Kidney glomerular epithelial cell (primary cell): Measurements from ENCODE around the gene TAOK2.

Experiments
- DNase-seq: peaks from one replicate; lab custom pipeline; 2025; lab: John Stamatoyannopoulos, UW

The TAOK2 gene

DNA sequence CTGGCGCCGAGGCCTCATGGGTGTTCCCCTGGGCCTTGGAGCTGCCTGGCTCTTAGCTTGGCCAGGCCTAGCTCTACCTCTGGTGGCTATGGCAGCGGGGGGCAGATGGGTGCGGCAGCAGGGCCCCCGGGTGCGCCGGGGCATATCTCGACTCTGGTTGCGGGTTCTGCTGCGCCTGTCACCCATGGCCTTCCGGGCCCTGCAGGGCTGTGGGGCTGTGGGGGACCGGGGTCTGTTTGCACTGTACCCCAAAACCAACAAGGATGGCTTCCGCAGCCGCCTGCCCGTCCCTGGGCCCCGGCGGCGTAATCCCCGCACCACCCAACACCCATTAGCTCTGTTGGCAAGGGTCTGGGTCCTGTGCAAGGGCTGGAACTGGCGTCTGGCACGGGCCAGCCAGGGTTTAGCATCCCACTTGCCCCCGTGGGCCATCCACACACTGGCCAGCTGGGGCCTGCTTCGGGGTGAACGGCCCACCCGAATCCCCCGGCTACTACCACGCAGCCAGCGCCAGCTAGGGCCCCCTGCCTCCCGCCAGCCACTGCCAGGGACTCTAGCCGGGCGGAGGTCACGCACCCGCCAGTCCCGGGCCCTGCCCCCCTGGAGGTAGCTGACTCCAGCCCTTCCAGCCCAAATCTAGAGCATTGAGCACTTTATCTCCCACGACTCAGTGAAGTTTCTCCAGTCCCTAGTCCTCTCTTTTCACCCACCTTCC, 13.9 kb downstream of the TAOK2 start:
- DNase-seq = no peak

GRCh38 chr16:29988346-29989075, 14.8 kb downstream of the TAOK2 start:
- no peak for DNase-seq

GRCh38 chr16:29989111-29989858, 15.6 kb downstream of the TAOK2 start:
- no peak for DNase-seq

DNA sequence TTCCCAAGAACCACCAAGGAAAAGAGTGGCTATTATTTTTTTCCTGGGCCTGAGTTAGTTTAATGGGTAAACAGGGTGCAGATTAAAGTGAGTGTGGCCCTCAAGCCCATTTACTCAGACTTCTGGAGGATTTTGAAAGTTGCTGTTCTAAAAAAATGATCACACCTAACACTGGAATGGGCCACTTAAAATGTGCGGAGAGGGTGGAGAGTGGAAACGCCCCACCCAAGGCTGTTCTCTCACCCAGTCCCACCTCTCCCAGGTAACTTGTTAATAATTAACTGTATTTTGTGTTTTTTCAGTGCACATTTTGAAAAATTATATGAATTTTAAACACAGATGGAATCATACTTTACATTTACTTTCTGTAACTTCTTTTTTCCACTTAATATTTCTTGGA, 16.4 kb downstream of the TAOK2 start:
- DNase-seq = no peak

DNA sequence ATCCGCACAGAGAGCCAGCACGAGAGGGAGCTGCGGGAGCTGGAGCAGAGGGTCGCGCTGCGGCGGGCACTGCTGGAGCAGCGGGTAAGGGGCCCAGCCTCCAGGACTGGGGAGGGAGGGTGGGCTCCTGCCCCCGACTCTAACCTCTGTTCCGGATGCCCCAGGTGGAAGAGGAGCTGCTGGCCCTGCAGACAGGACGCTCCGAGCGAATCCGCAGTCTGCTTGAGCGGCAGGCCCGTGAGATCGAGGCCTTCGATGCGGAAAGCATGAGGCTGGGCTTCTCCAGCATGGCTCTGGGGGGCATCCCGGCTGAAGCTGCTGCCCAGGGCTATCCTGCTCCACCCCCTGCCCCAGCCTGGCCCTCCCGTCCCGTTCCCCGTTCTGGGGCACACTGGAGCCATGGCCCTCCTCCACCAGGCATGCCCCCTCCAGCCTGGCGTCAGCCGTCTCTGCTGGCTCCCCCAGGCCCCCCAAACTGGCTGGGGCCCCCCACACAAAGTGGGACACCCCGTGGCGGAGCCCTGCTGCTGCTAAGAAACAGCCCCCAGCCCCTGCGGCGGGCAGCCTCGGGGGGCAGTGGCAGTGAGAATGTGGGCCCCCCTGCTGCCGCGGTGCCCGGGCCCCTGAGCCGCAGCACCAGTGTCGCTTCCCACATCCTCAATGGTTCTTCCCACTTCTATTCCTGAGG, 17.4 kb downstream of the TAOK2 start:
- DNase-seq = no peak

GRCh38 chr16:29991571-29991904, 17.9 kb downstream of the TAOK2 start:
- no peak for DNase-seq

DNA sequence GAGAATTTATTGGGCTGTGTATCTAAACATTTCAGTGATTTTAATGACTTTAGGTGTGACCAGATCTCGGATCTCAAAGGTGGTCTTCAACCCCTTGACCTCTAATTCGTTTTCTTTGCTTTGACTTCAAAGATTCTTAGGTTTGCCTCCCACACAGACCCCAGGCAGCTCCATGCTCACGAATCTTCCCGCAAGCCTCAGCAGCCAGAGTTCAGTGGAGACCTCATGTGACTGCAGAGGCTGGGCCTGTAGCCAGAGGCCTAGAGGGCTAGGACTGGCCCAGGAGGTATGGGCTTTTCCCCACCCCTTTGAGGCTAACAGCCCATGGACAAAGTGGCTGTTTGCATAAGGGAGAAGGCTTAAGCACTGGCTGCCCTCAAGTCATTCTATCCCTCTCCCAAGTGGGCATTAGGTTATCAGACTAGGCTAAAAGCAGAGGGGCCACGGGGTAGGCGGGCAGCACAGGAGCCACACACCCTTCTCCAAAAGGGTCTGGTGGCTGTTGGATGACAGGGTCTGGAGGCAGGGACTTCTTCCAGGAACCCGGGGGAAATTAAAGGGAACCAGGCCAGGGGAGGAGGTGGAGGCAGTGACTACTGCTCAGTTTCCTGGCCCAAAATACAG, 18.8 kb downstream of the TAOK2 start:
- DNase-seq = no peak

DNA sequence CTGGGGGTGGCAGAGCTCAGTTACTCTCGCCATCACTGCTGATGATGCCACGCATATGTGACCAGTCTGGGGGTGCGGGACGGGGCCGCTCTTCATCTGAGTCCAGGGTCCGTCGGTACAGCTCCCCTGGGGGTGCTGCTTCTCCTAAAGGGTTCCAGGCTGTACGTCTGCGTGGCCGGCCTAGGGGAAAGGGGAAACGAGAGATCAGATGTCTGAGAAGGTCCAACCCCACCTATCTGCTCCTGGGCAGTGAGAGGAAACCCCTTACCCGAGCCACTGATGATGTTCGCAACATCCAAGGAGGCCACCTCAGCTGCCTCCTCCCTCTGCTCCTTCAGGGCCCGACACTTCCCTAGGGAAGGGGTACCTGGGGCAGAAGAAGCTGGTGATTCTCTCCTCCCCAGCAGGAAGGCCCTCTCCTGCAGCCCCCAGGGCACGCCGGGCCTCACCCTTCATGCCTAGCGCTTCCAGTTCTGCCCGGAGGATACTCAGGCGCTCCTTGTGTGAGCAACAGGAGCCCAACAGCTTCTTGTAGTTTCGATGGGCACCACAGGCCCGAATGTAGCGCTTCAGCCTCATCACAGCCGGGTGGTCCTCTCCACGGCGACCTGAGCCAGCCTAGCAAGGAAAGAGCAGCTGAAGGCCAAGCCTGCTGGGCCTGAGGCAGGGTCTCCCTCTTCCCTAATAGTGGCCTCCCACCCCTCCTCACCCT, 19.7 kb downstream of the TAOK2 start:
- DNase-seq = no peak

DNA sequence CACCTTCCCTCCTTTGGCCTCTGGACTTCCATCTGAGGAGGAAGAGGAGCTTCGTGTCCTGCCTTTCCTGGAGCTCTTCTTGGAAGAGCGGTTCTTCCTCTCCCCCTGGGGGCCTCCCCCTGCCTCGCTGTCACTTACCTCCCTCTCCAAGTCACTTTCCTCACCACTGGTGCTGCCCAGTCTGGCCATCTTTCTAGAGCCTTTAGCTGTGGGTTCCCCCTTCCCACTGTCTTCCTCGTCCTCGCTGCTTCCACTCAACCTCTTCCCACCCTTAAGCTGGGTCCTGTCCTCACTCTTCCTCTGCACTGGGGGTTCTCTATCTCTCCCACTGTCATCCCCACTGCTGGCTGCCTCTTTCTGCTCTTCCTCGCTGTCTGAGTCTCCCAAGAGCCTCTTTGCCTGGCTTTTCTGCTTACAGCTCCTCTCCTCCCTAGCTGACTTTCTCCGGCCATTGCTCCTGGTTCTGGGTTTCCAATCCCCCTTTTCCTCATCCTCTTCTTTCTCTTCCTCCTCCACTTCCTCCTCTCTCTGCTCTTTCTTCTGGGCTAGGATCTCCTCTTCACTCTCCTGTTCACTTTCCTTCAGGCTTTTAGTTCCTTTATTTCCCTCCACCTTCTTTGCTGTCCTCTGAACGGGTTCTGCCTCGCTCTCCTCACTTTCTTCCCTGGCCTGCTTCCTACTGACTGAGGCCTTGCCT, 20.4 kb downstream of the TAOK2 start:
- DNase-seq = no peak

GRCh38 chr16:29994600-29995323, 21.1 kb downstream of the TAOK2 start:
- DNase-seq = no peak

DNA sequence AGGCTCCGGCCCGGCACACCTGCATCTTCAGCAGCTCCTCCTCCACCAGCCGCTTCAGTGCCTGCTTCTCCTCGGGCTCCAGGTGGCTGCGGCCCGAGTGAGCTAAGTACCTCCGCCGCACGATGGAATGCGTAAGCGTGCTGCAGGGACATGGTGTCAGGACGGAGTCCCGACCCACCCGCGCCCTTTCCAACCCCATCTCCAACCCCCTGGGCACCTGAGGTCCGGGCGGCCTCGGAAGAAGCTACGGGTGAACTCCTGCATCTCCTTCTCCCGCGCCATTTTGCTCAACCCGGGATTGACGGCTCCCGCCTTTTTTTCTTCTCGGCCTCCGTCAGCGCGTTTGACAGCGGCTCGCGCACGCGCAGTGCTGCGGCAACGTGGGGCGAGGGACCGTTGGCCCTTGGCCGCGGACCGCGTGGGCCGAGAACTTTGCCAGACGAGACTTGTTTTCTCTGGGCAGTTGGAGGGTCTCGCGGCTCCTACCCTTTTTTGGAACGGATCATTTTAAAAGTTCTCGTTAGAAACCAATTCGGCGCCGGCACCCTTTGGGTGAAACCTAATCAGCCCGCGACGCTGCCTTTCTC, 21.7 kb downstream of the TAOK2 start, which contains the start of gene HIRIP3:
TSS of gene HIRIP3 (minus strand) at position 294 of the 587 bp plus-strand sequence. CDS start at position 282, 12 bp downstream.
- DNase-seq = peak; percentile 43

DNA sequence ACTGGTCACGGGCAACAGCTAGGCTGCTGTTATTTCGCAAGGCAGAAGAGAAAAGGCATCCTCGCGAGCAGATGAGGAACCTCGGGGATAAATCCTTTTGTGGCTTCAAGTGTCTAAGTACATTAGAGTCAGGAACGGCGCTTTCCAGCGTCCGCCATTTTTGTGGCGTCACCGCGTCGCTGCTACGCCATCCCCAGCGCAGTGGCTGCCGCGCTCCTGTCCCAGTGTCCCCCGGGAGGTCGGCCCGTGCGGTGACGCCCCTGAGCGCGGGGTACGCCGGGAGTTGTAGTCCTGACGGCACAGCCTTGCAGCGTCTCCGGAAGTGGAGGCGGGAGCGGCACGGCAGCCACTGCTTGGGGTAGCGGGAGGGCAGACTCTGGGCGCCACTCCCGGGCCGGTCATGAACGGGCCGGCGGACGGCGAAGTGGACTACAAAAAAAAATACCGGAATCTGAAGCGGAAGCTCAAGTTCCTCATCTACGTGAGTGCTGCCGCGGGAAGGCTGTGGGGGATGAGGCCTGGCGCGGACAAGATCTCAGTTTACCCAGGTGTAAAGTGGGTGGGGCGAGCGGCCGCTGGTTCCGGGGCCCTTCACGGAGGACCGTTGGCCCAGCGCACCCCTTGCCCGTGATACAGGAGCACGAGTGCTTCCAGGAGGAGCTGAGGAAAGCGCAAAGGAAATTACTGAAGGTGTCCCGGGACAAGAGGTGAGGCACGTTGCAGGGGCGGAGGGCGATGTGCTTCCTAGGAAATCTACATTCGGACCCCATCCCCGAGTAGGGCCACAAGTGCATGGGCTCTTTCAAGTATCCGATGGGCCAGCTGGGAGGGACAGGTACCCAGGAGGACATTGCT, 22.5 kb downstream of the TAOK2 start, which contains the start of gene INO80E:
TSS of gene INO80E (plus strand) at position 331 of the 855 bp plus-strand sequence. CDS start at position 401, 70 bp downstream.
- peak; percentile 90 for DNase-seq

GRCh38 chr16:29996766-29997250, 23.1 kb downstream of the TAOK2 start:
- no peak for DNase-seq

DNA sequence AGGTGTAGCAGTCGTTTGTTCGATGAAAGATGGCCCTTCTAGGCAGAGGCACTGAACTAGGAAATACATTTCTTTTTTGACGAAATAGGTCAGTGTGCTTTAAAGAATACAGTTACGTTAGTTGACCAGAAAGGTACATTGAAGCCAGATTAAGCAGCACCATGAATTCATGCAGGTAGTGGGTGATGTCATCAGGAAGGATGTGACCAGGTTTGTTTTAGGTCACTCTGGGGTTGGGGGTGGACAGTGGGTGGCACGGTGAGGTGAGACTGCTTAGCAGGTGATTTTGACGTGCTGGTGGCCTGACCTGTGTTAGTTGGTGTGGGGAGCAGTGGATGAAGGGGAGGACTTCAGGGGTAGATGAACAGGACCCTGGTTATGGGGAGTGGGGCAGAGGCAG, 25.9 kb downstream of the TAOK2 start:
- DNase-seq = no peak

- DNase-seq = no peak
Observed at GRCh38 chr16:30000735-30001631, 27.3 kb downstream of the TAOK2 start.

DNA sequence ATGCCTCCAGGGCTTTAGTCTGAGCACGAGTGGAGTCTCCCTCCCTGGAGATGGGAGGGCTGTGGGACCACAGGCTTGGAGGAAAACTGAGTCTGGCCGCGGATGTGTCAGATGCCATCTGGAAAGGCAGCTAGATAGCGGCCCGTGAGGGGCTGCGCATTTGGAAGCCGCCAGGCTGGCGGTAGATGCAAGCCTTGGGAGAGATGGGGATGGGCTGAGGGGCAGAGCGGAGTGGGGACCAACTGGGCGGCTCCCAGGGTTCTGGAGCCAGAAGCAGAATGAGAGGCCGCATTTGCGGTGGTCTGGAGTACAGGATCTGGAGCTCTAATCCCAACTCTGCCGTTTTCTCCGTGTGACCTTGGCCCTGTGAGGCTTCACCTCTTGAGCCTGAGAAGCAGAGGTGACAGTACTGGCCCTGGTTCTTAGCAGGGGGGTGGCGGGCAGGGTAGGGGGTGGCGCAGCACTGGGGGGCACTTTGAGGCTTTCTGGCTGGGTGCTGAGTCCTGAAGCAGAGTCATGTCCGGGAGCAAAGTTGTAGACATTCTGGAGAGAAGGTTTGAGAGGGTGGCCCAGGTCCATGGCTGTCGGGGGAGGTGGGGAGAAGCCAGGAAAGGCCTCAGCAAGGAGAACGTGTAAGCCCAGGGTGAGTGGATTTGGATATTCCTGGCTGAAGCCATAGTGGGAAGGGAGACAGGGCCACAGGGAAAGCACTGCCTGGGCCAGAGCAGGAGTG, 29.1 kb downstream of the TAOK2 start:
- DNase-seq = no peak
